ENCODE data around the gene CCDC192. TPM values are rescaled to one million over a fixed set of nuclear protein-coding genes. Genes with fewer than 3 reads are reported as not detected.

The CCDC192 gene
- total RNA-seq, 1 donor from 2014 or later: not detected

GRCh38 chr5:127961763-127962145 lies 258.6 kb downstream of the CCDC192 start:
- POLR2A ChIA-PET: no interaction called here
- intact Hi-C loops (cut with micrococcal nuclease): no loop called here
- ATAC-seq (ENCODE audit: low read depth) (no peak), DNase-seq (no peak)
- no peak overlapping the region for H3K27ac Mint-ChIP-seq
- CTCF ChIA-PET: no interaction called here
- TF ChIP-seq CTCF (IDR thresholded peaks at IDR 0.05): no peak
- peaks cover 19% of the 10 kb centered on the region for H3K4me1 Mint-ChIP-seq
- peaks cover 8% of the 10 kb centered on the region for H3K9me3 Mint-ChIP-seq
- H3K4me3 Mint-ChIP-seq: no peak overlapping the region
- no peaks in the 10 kb centered on the region for H3K27me3 Mint-ChIP-seq
- H3K36me3 Mint-ChIP-seq (ENCODE audit: low read depth): peaks cover 33% of the 10 kb centered on the region

GRCh38 chr5:127962491-127962890 lies 259.3 kb downstream of the CCDC192 start:
- ChIA-PET POLR2A (no interaction called here), CTCF (no interaction called here)
- no peak for TF ChIP-seq CTCF (IDR thresholded peaks at IDR 0.05)
- Mint-ChIP-seq H3K27ac (no peak overlapping the region), H3K4me1 (peaks cover 19% of the 10 kb centered on the region), H3K9me3 (peaks cover 8% of the 10 kb centered on the region), H3K4me3 (no peak overlapping the region), H3K36me3 (ENCODE audit: low read depth) (peaks cover 33% of the 10 kb centered on the region), H3K27me3 (no peaks in the 10 kb centered on the region)
- ATAC-seq (ENCODE audit: low read depth) (no peak), DNase-seq (no peak)
- intact Hi-C loops (cut with micrococcal nuclease): no loop called here

GRCh38 chr5:127963233-127963632 lies 260.0 kb downstream of the CCDC192 start:
- Mint-ChIP-seq H3K4me3 (no peak overlapping the region), H3K27ac (no peak overlapping the region), H3K9me3 (peaks cover 8% of the 10 kb centered on the region), H3K4me1 (peaks cover 19% of the 10 kb centered on the region), H3K36me3 (ENCODE audit: low read depth) (peaks cover 33% of the 10 kb centered on the region), H3K27me3 (no peaks in the 10 kb centered on the region)
- no peak for TF ChIP-seq CTCF (IDR thresholded peaks at IDR 0.05)
- ATAC-seq (ENCODE audit: low read depth) (no peak), DNase-seq (no peak)
- POLR2A ChIA-PET: no interaction called here
- intact Hi-C loops (cut with micrococcal nuclease): no loop called here
- CTCF ChIA-PET: no interaction called here

- no peak for TF ChIP-seq CTCF (IDR thresholded peaks at IDR 0.05)
- ATAC-seq (ENCODE audit: low read depth) (no peak), DNase-seq (no peak)
- no peak overlapping the region for H3K4me3 Mint-ChIP-seq
- ChIA-PET POLR2A (no interaction called here), CTCF (no interaction called here)
- H3K27me3 Mint-ChIP-seq: no peaks in the 10 kb centered on the region
- intact Hi-C loops (cut with micrococcal nuclease): no loop called here
- peaks cover 19% of the 10 kb centered on the region for H3K4me1 Mint-ChIP-seq
- H3K9me3 Mint-ChIP-seq: peaks cover 8% of the 10 kb centered on the region
- peaks cover 33% of the 10 kb centered on the region for H3K36me3 Mint-ChIP-seq (ENCODE audit: low read depth)
- H3K27ac Mint-ChIP-seq: no peak overlapping the region
Observed at GRCh38 chr5:127963931-127964330, 260.7 kb downstream of the CCDC192 start.

GRCh38 chr5:127967323-127967982 lies 264.3 kb downstream of the CCDC192 start:
- DNase-seq (no peak), ATAC-seq (ENCODE audit: low read depth) (no peak)
- H3K4me1 Mint-ChIP-seq: peaks cover under 1% of the 10 kb centered on the region
- ChIA-PET POLR2A (no interaction called here), CTCF (no interaction called here)
- H3K36me3 Mint-ChIP-seq (ENCODE audit: low read depth): peaks cover 37% of the 10 kb centered on the region
- H3K27me3 Mint-ChIP-seq: no peaks in the 10 kb centered on the region
- intact Hi-C loops (cut with micrococcal nuclease): no loop called here
- peaks cover 8% of the 10 kb centered on the region for H3K9me3 Mint-ChIP-seq
- H3K4me3 Mint-ChIP-seq: no peak overlapping the region
- no peak overlapping the region for H3K27ac Mint-ChIP-seq
- TF ChIP-seq CTCF (IDR thresholded peaks at IDR 0.05): no peak
